Liver (tissue), 9 donors: ENCODE measurements around the gene PRMT7. TPM values are rescaled to one million over a fixed set of nuclear protein-coding genes. Genes with fewer than 3 reads are reported as not detected.

Experiments
- DNase-seq: peaks from one replicate; pipeline ENCODE4 v3.0.0-alpha.2; 2017; ENCODE audit warnings: low spot score
- H3K27ac ChIP-seq, 2 donors: one replicate each; pipeline ENCODE4 v1.7.0; 2013; ENCODE audit warnings: inconsistent platforms in 2 of 2, low read length in 2 of 2, control low read depth in 1 of 2, low read depth in 1 of 2, mild to moderate bottlenecking in 1 of 2
- H3K27me3 ChIP-seq, 4 donors: one replicate each; pipeline versions ENCODE4 v1.6.1 to v1.7.0; 2013; ENCODE audit warnings: low read length in 3 of 4, inconsistent platforms in 1 of 4, mild to moderate bottlenecking in 1 of 4, moderate library complexity in 1 of 4; ENCODE audit not compliant: control insufficient read depth in 4 of 4, insufficient read depth in 4 of 4
- H3K36me3 ChIP-seq, 4 donors: one replicate each; pipeline versions ENCODE4 v1.6.1 to v1.7.0; 2013; ENCODE audit warnings: low read length in 3 of 4, mild to moderate bottlenecking in 3 of 4, low read depth in 1 of 4, moderate library complexity in 1 of 4; ENCODE audit not compliant: control insufficient read depth in 4 of 4, insufficient read depth in 3 of 4
- H3K4me1 ChIP-seq, 4 donors: one replicate each; pipeline versions ENCODE4 v1.6.1 to v1.7.0; 2013; ENCODE audit warnings: low read length in 3 of 4, mild to moderate bottlenecking in 3 of 4, moderate library complexity in 1 of 4; ENCODE audit not compliant: control insufficient read depth in 4 of 4, insufficient read depth in 4 of 4
- H3K4me3 ChIP-seq, 3 donors: one replicate each; pipeline versions ENCODE4 v1.6.1 to v1.7.0; 2013; ENCODE audit warnings: low read length in 3 of 3, control low read depth in 1 of 3, low read depth in 1 of 3, mild to moderate bottlenecking in 1 of 3
- H3K9ac ChIP-seq, 2 donors: one replicate each; pipeline ENCODE4 v1.7.0; 2013; ENCODE audit warnings: low read length in 2 of 2, mild to moderate bottlenecking in 2 of 2, moderate library complexity in 2 of 2, control low read depth in 1 of 2, low read depth in 1 of 2
- H3K9me3 ChIP-seq, 4 donors: one replicate each; pipeline versions ENCODE4 v1.6.1 to v1.7.0; 2013; ENCODE audit warnings: low read length in 3 of 4; ENCODE audit not compliant: control insufficient read depth in 4 of 4
- ATF3 ChIP-seq: IDR thresholded peaks from 2 replicates; pipeline ENCODE4 v1.6.1; 2016; ENCODE audit warnings: antibody characterized with exemption
- CTCF ChIP-seq: fragments of 150-350 bp; IDR thresholded peaks from 2 replicates; pipeline ENCODE4 v1.5.1; 2017; ENCODE audit warnings: improper control_type of control experiment, low read depth, low read length; ENCODE audit not compliant: missing input control
- EGR1 ChIP-seq, 2 donors: IDR thresholded peaks; 2 replicates each; pipeline ENCODE4 v1.6.1; 2016 to 2018; ENCODE audit warnings: antibody characterized with exemption in 2 of 2, low read depth in 2 of 2
- FOXA1 ChIP-seq: IDR thresholded peaks from 2 replicates; pipeline ENCODE4 v1.6.1; 2016; ENCODE audit warnings: antibody characterized with exemption
- FOXA2 ChIP-seq: IDR thresholded peaks from 2 replicates; pipeline ENCODE4 v1.6.1; 2016; ENCODE audit warnings: antibody characterized with exemption
- GABPA ChIP-seq, 2 donors: IDR thresholded peaks in 1 of 2; conservative IDR thresholded peaks in 1 of 2; 2 replicates each; pipeline ENCODE4 v1.6.1; 2016; ENCODE audit warnings: antibody characterized with exemption in 2 of 2, mild to moderate bottlenecking in 1 of 2, moderate library complexity in 1 of 2
- HNF4A ChIP-seq, 2 donors: conservative IDR thresholded peaks; 2 replicates each; pipeline ENCODE4 v1.6.1; 2016; ENCODE audit warnings: antibody characterized with exemption in 2 of 2, mild to moderate bottlenecking in 2 of 2
- HNF4G ChIP-seq: IDR thresholded peaks from 2 replicates; pipeline ENCODE4 v1.6.1; 2016; ENCODE audit warnings: antibody characterized with exemption
- JUND ChIP-seq, 2 donors: IDR thresholded peaks; 2 replicates each; pipeline ENCODE4 v1.6.1; 2016; ENCODE audit warnings: antibody characterized with exemption in 2 of 2
- MAX ChIP-seq: IDR thresholded peaks from 2 replicates; pipeline ENCODE4 v1.6.1; 2016; ENCODE audit warnings: antibody characterized with exemption
- NR2F2 ChIP-seq: IDR thresholded peaks from 2 replicates; pipeline ENCODE4 v1.6.1; 2016; ENCODE audit warnings: antibody characterized with exemption
- RAD21 ChIP-seq, 2 donors: IDR thresholded peaks; 2 replicates each; pipeline ENCODE4 v1.6.1; 2016; ENCODE audit warnings: antibody characterized with exemption in 2 of 2, mild to moderate bottlenecking in 2 of 2
- REST ChIP-seq: IDR thresholded peaks from 2 replicates; pipeline ENCODE4 v1.6.1; 2016; ENCODE audit warnings: antibody characterized with exemption, mild to moderate bottlenecking
- RXRA ChIP-seq, 2 donors: IDR thresholded peaks; 2 replicates each; pipeline ENCODE4 v1.6.1; 2017 to 2018; ENCODE audit warnings: antibody characterized with exemption in 2 of 2, mild to moderate bottlenecking in 1 of 2
- SP1 ChIP-seq: IDR thresholded peaks from 2 replicates; pipeline ENCODE4 v1.6.1; 2018; ENCODE audit warnings: antibody characterized with exemption, mild to moderate bottlenecking
- TAF1 ChIP-seq: conservative IDR thresholded peaks from 2 replicates; pipeline ENCODE4 v1.6.1; 2016; ENCODE audit warnings: antibody characterized with exemption, mild to moderate bottlenecking
- YY1 ChIP-seq: IDR thresholded peaks from 2 replicates; pipeline ENCODE4 v1.6.1; 2016; ENCODE audit warnings: antibody characterized with exemption, mild to moderate bottlenecking
- ZBTB33 ChIP-seq: IDR thresholded peaks from 2 replicates; pipeline ENCODE4 v1.6.1; 2016; ENCODE audit warnings: antibody characterized with exemption
- WGBS: extraction: QIAGEN DNeasy Blood & Tissue Kit; methylation state at CpG from one replicate; pipeline ENCODE4 v1.1.7; 2013; 5-methylcytosine and 5-hydroxymethylcytosine counted together
- polyA plus RNA-seq, 2 donors: library from polyadenylated mRNA; stranded (reverse) in 1 of 2; unstranded in 1 of 2; fragments of 200-250 nt in 1 of 2; fragments of >200 nt in 1 of 2; fragmentation: Nextera tagmentation in 1 of 2; extraction: Ambion mirVana in 1 of 2; gene quantifications; one replicate each; pipeline versions ENCODE4 v1.2.1 to v1.2.3, GENCODE V29; 2013 to 2015
- total RNA-seq, 2 donors: library from RNA; depleted of rRNA; stranded (reverse); fragments of >200 nt; gene quantifications; one replicate each; pipeline ENCODE4 v1.2.3, GENCODE V29; 2014
- donor health status: healthy.
- donor health status: healthy.
- donor health status: healthy.
- donor health status: healthy.
- donor health status: healthy.

PRMT7 gene
- total and polyA plus RNA-seq, 4 donors = 10.7 to 31.5 (median 17.5) TPM

GRCh38 chr16:68351463-68351862 is 40.6 kb downstream of the PRMT7 start:
- Histone ChIP-seq H3K27ac (no peak overlapping the region), H3K9me3 (no peaks in the 10 kb centered on the region), H3K4me3 (no peak overlapping the region), H3K4me1 (peaks cover 0 to 4% (median 2%) of the 10 kb centered on the region in 4 donors), H3K9ac (no peak overlapping the region), H3K27me3 (no peaks in the 10 kb centered on the region), H3K36me3 (peaks cover 15 to 84% (median 38%) of the 10 kb centered on the region in 4 donors)
- TF ChIP-seq RAD21 (IDR thresholded peaks at IDR 0.05) (no peak), CTCF (no peak), HNF4A (conservative IDR thresholded peaks at IDR 0.05) (no peak), MAX (no peak), EGR1 (IDR thresholded peaks at IDR 0.05; ENCODE audit: low read depth in 2 of 2) (no peak), ZBTB33 (no peak), SP1 (no peak), FOXA2 (no peak), RXRA (IDR thresholded peaks at IDR 0.05) (no peak), JUND (IDR thresholded peaks at IDR 0.05) (no peak), GABPA (IDR thresholded peaks at IDR 0.05 in 1 of 2, conservative IDR thresholded peaks at IDR 0.05 in 1 of 2) (no peak), TAF1 (no peak), NR2F2 (no peak), YY1 (no peak), ATF3 (no peak), REST (no peak)
- WGBS = 87% methylated on average over 11 of the region's 11 CpGs
- no peak for DNase-seq

GRCh38 chr16:68351991-68352431 is 41.2 kb downstream of the PRMT7 start:
- Histone ChIP-seq H3K4me3 (no peak overlapping the region), H3K27me3 (no peaks in the 10 kb centered on the region), H3K36me3 (peaks cover 17 to 84% (median 39%) of the 10 kb centered on the region in 4 donors), H3K27ac (no peak overlapping the region), H3K9ac (no peak overlapping the region), H3K4me1 (no peaks in the 10 kb centered on the region), H3K9me3 (no peaks in the 10 kb centered on the region)
- no peak for DNase-seq
- TF ChIP-seq GABPA (IDR thresholded peaks at IDR 0.05 in 1 of 2, conservative IDR thresholded peaks at IDR 0.05 in 1 of 2) (no peak), FOXA2 (no peak), HNF4G (no peak), ZBTB33 (no peak), HNF4A (conservative IDR thresholded peaks at IDR 0.05) (no peak), TAF1 (no peak), EGR1 (IDR thresholded peaks at IDR 0.05; ENCODE audit: low read depth in 2 of 2) (no peak), RXRA (IDR thresholded peaks at IDR 0.05) (no peak), ATF3 (no peak), FOXA1 (no peak), CTCF (no peak), YY1 (no peak), NR2F2 (no peak), MAX (no peak), JUND (IDR thresholded peaks at IDR 0.05) (no peak)
- WGBS = 89% methylated on average over 11 of the region's 11 CpGs
